A172 (cell line): ENCODE data around the gene TBC1D19. TPM values are rescaled to one million over a fixed set of nuclear protein-coding genes. Genes with fewer than 3 reads are reported as not detected.
"Not testable (repeated sequence)": the region's sequence is repeated elsewhere in the genome, so short reads cannot be mapped to it uniquely, and the experiment has no call there.

Source experiments
- DNase-seq: peaks from one replicate; pipeline ENCODE4 v3.0.0-alpha.2; 2015; ENCODE audit warnings: low spot score
- total RNA-seq: library from RNA; depleted of rRNA; stranded (reverse); fragments of >200 nt; shearing (Covaris generic); gene quantifications from 2 replicates; pipeline ENCODE4 v1.2.3, GENCODE V29; 2014

The TBC1D19 gene
- total RNA-seq, 1 experiment from 2014 or later = 14.1 TPM

DNA sequence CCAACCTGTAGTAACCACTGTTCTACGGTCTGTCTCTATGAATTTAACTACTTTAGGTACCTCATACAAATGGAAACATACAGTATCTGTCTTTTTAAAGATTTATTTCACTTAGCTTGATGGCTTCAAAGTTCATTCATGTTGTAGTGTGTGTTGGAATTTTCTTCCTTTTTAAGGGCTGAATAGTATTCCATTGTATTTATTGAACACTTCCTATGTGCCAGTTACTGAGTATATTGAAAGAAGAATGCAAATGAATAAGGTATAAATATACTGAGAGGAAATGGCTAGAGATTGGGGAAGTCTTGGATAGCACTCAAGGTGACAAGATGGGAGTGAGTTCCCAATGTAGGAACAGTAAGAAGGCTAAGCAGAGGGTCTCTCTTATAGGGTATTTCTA lies 17.3 kb downstream of the TBC1D19 start:
- no peak for DNase-seq

DNA sequence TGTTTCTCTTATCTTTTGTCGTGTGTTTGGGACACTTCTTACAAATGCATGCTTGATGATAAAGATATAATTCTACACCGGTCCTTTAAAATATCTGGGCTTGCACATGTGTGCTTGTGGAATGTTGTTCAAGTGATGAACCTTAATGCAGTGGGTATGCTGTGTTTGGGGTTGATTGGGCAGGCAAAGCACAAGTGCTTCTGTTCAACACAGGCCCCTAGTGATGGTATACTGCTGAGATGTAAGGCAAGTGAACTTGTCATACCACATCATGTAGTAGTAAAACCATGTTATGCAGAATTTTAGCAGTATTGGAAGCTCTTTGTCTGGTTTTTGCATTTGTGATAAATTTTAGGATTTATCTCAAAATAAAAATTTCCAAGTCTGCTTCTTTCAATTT lies 23.9 kb downstream of the TBC1D19 start:
- DNase-seq = no peak

DNA sequence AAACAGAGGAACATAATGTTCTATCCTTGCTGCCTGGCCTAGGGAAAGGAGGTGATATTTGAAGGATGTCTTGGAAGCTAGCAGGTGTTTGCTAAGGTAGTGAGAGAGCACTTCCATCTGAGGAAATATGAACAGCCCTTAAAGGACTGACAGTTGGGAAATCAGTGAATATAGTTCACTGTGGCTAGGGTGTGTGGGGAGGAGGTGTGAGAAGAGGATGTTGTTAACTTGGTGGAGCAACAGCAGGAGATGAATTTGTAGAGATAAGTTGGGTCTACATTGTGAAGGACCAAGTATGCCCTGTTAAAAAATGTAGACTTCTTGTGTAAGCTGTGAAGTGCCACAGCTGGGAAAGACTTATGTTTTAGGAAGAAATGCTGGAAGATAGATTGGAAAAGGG lies 25.5 kb downstream of the TBC1D19 start:
- no peak for DNase-seq

DNA sequence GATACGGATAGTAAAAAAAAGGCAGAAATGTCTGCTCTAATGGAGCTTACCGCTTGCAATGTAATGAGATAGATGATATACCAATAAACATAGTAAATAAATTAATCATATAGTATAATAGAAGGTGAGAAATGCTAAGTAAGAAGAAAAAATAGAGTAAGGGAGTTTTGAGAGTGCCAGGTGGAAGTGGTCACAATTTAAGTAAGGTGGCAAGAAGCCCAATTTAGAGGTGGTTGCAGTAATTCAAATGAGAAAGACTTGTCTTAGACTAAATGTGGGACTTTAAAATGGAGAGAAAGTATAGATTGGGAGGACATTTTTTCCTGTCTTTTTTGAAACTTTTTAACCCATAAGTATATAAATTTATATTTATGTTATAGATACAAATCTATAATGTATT lies 26.0 kb downstream of the TBC1D19 start:
- DNase-seq = no peak

DNA sequence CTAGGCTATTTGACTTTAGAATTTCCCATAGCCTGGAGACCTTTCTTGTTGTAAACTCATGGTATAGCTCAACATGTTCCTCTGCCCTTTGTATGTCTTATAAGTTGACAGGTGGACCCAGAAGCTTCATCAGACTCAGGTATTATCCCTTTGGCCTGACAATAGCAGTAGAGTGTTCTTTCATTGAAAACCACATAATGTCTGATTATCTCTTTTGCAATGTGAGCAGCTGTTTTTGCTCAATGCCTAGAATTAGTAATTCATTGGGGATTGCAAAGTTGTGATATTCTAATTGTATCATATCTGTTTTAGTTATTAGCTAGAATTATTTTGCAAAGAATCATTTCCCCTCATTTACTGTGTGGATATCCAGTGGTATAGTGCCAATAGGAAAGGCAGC lies 27.5 kb downstream of the TBC1D19 start:
- DNase-seq = no peak

DNA sequence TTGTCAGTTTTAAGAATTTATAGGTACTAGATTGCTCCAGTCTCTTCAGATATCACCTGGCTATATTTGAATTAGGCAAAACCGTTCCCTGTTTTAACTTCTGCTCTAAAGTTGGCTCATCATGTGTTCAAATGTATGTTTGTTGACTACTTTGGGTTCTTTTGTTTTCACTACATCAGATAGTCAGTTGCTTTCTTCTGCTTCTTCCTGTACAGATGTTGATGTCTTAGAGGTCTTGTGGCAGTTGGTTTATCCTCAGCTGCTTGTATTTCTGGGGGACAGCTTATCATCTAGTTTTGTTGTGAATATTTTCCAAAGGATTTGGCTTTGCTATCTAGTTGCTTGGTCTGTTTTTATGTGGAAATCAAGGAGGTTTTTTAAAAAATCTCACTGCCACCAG lies 28.0 kb downstream of the TBC1D19 start:
- no peak for DNase-seq

DNA sequence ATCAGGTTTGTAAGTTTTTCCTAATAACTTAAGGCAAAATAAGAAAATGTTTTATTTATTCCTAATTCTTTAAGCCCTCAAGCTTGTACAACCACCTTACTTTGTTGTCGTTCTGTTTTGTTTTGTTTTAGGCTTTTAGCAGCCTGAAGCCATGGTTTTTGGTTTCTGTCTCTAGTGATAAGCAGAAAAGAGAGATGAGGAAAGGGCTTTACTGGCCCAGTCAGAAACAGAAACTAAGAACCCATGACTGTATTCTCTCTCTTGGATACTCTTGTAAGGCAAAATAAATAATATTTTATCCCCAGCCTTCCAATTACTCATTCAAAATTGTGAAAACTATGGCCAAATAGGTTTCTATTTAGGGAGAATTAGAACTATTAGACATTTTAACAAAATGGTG lies 29.4 kb downstream of the TBC1D19 start:
- DNase-seq = no peak

DNA sequence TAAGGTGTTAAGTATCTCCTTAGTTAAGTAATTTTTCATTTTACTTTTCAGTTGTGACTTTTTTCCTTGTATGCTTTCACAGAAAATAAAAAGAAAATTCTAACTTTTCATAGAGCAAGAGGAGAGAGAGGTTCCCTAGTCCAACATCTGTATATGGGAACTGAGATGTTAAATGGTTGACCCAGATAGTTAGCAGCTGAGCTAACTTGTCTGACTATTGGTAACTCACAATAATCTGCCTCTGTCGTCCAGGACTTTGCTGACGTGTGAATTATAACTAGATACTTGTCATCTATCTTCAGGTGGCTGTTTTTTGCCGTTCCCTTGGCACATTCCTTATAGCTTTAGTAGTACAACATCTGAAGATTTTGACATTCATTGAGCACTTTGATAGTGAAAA lies 29.9 kb downstream of the TBC1D19 start:
- DNase-seq = no peak

DNA sequence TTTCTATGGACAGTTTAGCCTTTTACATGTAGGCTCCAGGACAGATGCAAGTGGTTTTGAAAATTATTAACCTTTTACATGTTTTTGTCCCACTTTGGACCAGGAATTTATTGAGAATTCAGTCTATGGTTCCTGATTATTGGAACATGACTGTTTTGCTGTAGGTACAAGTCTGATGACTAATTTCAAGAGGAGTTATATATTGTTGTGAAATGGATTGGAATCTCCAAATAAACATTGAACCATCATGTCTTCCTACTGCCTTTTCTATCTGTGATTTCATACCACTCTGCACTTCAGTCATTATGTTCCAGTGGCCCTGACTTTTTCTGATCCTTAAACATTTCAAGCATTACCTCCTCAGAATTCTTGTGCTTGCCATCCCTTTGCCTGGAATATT lies 35.9 kb downstream of the TBC1D19 start:
- no peak for DNase-seq

DNA sequence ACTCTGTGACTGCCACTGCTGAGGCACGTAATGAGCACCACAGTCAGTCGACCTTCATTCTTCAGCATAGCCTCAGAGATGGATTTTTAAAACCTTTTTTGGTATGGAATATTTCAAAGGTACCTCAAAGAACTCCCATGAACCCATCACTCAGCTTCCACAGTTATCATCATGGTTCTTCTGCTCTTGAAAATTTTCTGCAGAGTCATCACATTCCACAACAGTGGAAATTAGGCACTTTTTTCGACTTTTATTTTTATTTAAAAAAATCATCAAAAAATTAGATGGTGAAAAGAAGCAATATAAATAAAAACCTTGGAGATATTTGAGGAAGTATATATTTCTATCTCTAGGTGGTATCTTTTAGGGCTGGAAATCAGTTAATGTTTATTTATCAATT lies 37.5 kb downstream of the TBC1D19 start:
- no peak for DNase-seq

DNA sequence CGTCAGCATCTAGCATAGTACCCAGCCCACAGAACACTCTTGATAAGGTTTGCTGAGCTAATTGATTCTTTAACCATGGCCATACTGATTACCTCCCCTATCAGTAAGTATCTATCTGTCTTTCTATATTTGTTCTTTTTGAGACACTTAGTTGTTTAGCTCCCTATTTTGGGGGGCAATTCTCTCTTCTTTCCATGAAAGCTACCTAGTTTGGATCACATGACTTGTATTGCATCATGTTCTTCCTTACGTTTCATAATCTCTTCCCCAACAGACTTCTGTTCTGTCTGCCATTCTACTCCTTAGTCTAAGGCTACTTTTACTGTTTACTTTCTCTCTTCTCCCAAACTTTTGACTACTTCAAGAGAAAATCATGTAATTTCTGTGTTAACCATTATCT lies 39.0 kb downstream of the TBC1D19 start:
- DNase-seq = no peak

DNA sequence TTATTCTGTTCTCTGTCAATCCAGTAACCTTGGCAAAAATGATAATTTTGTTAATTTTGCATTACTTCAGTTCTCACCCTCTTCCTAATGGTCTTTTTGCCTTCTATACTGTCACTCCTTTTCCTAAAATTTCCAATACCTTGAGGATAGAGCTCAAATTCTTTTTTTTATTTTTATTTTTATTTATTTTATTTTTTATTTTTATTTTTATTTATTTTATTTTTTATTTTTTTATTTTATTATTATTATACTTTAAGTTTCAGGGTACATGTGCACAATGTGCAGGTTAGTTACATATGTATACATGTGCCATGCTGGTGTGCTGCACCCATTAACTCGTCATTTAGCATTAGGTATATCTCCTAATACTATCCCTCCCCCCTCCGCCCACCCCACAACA lies 42.8 kb downstream of the TBC1D19 start:
- not testable (repeated sequence) for DNase-seq

DNA sequence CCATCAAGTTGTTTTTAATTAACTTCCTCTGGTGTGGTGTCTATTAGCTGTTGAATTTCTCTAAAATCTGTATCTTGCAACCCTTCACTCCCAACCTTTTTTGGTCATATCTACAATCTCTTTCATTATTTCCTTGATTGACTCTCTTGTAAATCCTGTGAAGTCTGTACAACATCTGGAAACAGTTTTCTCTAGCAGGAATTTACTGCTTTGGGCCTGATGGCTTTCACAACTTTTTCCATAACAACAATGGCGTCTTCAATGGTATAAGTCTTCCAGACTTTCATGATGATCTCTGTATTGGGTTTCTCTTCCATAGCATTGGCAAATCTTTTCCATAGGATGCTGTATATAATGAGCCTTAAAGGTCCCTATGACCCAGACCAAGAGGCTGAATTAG lies 49.0 kb downstream of the TBC1D19 start:
- no peak for DNase-seq

DNA sequence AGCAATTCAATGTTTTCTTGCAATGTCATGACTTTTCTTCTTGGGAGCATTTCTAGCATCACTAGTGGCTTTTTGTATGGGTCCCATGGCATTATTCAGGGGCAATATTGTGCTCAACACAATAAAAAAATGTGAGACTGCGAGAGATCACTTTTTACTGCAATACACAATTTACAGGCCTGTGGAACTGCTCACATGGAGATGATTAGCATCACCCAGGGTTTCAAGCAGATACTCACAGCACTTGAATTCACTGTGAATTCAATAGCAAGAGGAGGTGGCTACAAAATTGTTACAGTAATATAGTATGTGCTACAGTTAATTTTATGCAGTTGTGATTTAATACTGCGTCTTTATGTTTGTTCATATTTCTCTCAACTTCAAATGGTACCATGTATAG lies 50.4 kb downstream of the TBC1D19 start:
- no peak for DNase-seq

DNA sequence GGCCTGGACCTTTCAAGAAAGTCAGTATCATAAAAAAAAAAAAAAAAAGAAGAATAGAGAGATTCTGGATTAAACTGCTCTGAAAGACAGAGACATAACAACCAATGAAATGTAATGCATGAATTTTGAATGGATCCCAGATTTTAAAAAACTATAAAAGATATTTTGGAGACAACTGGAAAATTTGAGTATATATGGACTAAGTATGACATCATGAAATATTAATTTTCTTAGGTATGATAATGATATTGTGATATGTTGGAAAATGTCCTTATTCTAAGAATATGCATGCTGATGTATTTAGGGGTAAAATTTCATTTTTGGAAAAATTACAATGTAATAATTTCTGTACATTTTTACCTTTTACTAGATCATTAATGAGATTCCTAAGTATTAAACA lies 52.6 kb downstream of the TBC1D19 start:
- DNase-seq = no peak

DNA sequence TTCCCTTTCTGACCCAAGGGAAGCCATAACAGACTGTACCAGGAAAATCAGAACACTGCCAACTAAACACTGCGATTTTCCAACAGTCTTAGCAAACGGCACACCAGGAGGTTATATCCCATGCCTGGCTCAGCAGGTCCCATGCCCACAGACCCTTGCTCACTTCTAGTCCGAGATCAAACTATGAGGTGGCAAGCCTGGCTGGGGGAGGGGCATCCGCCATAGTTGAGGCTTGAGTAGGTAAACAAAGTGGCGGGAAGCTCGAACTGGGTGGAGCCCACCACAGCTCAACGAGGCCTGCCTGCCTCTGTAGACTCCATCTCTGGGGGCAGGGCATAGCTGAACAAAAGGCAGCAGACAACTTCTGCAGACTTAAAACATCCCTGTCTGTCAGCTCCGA lies 56.8 kb downstream of the TBC1D19 start:
- not testable (repeated sequence) for DNase-seq

DNA sequence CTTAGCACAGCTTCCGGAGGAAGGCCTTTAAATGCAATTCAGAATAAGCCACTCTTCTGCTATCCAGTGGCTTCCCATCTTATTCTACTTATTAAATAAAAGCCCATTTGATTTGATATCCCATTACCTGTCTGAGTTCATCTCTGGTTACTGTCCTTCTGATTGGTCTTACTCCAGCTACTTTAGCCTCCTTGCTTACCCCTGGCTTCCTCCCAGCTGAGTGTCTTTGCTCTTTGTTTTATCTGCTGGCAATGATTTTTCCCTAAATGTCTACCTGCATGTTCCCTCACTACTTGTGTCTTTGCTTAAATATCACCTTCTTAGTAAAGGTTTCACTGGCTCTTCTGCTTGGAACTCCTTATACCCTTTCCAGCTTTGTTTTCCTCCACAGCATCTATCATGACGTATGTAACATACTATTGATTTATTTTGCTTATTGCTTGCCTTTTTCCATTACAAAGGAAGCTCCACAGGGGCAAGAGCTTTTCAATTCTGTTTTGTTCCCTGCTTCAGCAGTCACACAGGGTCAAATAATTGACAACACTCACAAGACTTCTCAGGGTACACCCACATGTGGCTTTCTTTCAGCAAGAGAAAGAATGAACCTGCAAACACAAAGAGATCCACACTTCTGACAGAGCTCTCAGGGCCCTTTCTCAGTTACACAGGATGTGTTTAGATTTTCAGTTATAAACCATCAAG lies 63.8 kb downstream of the TBC1D19 start:
- no peak for DNase-seq

DNA sequence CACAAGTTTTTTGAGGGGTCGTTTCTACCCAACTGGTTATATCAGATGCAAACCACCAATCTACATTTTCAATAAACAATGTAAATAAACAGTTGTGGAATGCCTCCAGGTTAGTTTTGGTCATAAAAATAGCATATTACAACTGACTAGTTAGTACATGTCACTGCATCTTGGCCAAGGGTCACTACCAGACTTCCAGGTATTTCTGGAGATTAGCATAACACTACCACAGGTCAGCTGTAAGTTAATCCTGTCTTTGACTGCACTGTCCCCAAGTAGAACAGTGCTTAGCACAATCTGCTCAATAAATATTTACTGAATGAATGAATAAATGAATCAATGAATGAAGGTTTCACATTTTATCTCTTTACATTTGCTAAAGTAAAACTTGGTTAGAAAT lies 64.4 kb downstream of the TBC1D19 start:
- DNase-seq = no peak

DNA sequence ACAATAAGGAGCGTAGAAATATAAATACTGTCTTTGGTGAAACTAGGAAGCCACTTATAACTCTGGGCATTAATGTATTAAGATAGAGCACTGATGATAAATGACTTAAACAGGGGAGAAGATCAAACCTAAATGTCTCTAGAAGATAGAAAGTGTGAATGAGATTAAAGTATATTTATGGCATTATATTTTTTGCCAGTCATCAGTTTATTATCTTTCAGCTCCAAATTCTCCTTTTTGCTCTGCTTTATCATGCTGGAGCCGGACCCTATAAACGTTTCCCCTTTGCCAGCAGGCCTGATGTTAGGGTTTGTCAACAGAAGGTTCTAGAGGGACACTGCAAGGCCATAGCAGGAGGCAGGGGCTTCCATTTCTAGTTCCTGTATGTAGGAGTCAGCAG lies 76.4 kb downstream of the TBC1D19 start:
- no peak for DNase-seq

DNA sequence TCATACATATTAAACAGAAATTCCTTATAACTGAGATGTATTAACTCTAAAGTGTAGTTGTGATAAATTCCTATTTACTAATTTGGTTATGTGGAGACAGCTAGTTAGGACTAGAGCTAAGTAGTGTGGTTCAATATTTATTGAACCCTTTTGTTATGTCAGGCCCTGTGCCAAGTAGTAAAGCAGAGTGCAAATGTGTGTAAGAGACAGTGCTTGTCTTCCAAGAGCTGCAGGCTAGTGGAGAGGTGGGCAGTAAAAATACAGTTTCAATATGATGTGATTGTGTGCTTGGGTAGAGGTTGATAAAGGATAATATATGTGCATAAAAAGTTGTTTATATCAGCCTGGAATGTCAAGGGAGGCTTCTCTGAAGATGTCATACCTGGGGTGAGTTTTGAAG lies 80.0 kb downstream of the TBC1D19 start:
- DNase-seq = no peak

DNA sequence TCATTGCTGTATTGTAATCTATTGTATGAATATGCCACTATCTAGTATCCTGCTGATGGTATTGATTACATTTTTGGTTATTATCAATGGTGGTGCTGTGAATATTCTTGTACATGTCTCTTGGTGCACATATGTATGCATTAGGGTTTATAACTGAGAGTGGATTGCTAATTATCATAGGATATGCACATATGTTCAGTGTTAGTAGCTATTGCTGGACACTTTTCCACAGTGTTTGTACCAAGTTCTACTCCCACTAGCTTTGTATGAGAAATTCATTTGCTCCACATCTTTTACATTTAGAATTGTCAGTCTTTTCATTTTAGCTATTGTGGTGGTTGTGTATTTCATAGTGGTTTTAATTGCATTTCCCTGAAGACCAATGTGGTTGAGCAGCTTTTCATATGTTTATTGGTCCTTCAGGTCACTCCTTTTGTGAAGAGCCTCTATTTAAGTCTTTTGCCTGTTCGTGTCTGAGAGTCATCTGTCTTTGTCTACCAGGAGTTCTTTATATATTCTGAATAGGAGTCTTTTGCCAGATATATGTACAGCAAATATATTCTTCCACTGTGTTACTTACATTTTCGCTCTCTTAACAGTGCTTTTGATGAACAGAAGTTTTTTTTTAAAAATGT lies 87.1 kb downstream of the TBC1D19 start:
- no peak for DNase-seq

DNA sequence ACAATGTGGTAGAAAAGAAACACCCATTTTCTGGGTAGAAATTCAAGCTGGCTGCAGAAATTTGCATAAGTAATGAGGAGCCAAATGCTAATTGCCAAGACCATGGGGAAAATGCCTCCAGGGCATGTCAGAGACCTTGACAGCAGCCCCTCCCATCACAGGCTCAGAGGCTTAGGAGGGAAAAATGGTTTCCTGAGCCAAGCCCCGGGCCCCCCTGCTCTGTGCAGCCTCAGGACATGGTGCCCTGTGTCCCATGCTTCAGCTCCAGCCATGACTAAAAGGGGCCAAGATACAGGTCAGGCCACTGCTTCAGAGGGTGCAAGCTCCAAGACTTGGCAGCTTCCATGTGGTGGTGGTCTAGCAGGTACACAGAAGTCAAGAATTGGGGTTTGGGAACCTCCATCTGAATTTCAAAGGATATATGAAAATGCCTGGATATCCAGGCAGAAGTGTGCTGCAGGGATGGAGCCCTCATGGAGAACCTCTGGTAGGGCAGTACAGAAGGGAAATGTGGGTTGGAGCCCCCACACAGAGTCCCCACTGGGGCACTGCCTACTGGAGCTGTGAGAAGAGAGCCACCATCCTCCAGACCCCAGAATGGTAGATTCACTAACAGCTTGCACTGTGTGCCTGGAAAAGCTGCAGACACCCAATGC lies 95.3 kb downstream of the TBC1D19 start:
- not testable (repeated sequence) for DNase-seq

DNA sequence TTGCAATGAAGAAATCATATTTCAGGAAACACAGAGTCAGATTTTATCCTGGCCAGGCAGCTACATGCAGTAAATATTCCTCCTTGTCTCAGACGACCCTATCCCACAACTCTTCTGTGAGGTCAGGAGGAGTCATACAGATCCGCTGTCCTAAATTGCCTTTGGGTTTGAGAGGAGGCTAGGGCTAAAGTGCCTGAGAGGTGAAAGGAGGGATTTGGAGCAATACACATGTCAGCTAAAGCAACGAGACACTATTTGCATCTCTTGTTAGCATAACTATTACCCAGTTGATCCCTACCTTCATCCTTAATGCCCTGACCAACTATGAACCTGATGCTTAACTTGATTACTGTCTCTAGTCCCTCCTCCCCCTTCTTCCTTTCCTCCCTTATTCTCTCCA lies 98.6 kb downstream of the TBC1D19 start:
- no peak for DNase-seq
